ENCODE results near the gene LRCH1.

Gene LRCH1

DNA sequence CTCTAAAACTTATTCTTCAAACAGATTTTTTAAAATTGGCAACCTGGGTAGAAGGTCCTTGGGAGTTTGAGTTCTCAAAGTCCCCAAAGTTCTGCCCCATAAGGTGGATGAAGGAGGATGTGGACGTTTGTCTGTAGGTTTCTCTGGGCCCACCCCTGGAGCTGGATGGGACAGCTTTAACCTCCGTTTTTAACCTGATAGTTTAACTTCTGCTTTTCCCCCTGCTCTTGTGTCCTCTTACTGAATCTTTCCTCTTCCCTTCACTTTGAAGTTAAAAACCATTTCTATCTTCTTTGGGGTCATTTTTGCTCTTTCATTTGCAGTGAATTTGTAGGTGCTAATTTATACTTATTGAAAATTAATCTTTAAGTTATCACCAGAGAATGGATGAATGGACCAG, 164.9 kb downstream of the LRCH1 start:
- TF ChIP-seq, protein P1, sequence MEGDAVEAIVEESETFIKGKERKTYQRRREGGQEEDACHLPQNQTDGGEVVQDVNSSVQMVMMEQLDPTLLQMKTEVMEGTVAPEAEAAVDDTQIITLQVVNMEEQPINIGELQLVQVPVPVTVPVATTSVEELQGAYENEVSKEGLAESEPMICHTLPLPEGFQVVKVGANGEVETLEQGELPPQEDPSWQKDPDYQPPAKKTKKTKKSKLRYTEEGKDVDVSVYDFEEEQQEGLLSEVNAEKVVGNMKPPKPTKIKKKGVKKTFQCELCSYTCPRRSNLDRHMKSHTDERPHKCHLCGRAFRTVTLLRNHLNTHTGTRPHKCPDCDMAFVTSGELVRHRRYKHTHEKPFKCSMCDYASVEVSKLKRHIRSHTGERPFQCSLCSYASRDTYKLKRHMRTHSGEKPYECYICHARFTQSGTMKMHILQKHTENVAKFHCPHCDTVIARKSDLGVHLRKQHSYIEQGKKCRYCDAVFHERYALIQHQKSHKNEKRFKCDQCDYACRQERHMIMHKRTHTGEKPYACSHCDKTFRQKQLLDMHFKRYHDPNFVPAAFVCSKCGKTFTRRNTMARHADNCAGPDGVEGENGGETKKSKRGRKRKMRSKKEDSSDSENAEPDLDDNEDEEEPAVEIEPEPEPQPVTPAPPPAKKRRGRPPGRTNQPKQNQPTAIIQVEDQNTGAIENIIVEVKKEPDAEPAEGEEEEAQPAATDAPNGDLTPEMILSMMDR (IDR thresholded peaks at IDR 0.05), result no peak

DNA sequence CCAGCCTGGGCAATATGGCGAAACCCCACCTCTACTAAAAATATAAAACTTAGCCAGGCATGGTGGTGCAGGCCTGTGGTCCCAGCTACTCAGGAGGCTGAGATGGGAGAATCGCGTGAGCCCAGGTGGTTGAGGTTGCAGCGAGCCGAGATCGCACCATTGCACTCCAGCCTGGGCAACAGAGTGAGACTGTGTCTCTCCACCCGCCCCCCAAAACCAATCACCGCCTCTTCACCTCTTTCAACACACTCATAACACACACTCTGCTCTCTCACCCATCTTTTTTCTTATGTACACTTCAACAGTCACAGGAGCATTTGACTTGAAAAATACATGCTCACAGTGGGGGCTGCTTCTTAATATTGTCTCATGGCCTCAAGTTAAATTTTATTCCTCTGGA, 167.2 kb downstream of the LRCH1 start:
- TF ChIP-seq, protein P1 (IDR thresholded peaks at IDR 0.05), result no peak

DNA sequence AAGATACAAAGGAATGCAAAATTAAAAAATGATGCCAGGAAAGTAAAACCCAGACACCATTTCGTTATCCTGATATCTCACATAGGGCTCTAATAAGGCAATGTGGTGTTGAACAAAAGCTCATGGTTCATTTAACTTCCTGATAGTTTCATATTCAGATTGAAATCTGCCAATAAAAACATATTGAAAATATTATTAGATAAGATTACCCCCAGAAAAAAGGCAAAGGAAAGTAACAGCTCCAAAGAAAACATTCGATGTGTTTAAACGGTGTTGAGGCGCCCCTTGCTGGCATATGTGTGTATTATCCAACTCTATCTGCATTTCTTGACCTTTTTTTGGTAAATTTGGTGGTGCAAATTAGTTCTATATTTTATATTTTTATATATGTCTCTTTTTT, 168.1 kb downstream of the LRCH1 start:
- TF ChIP-seq, protein P1 (IDR thresholded peaks at IDR 0.05), result peak; percentile 62

DNA sequence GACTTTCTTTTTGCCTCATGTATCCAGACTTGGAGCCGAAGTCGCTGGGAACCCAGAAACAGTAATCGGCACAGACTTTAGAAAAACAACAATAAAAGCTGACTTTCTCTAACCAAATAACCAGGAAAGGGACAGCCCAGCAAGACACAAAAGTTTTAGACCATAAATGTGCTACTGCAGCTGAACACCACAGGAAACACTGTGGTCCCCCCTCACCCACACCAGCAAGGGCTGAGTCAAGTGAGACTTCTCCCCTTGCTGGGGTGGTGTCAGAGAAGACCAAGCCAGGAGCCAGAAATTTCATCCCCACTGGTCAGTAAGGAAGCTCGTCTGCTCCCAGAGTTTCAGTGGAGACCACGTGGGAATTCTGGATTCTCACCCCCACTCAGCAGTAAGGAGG, 173.4 kb downstream of the LRCH1 start:
- TF ChIP-seq, protein P1 (IDR thresholded peaks at IDR 0.05), result no peak

DNA sequence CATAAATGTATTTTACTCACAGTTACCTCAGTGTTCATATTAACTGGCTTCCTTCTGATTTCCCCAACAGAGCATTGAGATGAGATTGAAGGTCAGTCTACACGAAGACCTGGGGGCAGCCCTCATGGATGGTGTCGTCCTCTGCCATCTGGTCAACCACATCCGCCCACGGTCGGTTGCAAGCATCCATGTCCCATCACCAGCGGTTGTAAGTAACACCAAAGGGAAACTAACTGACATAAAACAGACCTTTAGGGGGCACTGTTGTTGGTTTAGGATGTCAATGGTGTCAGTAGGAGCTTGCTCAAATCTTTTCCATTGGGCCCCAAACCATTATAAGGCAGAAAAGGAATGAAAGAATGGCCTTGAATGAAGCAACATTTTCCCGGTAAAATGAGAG, 175.8 kb downstream of the LRCH1 start:
- TF ChIP-seq, protein P1 (IDR thresholded peaks at IDR 0.05), result no peak

DNA sequence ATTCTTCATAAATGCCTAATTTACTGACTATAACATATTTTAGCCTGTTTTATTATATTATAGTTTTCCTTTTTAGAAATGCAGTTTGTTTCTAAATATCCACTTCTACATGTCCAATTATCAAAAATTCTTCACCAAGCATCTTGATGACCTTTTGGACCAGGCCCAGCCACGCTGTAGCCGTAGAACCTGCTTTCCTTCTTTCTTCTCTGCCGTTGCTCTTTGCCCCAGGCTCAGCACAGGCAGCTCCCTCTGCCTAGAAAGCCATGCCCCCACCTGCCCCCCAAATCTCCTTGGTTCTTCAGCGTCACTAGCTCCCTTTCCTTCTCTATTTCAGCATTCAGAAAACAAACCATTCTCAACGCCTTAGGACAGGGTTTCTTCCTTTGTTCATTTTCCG, 178.6 kb downstream of the LRCH1 start:
- TF ChIP-seq, protein P1 (IDR thresholded peaks at IDR 0.05), result no peak

DNA sequence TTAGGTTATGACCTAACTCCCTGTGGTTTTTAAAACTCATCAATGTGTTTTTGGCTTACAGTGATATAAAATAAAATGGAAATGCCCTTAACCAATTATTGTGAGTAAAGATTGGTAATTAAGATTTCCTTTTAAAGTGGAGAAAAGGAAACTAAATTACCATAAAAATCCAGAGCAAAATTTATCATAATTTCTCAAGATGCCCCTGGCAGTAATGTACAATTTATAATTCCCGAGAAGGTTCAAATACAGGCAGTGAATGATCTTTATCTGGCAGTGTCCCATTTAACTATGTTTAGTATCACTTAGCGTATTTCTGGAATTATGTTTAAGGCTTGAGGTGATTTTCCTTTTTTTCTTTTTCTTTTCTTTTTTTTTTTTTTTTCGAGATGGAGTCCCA, 182.5 kb downstream of the LRCH1 start:
- TF ChIP-seq, protein P1 (IDR thresholded peaks at IDR 0.05), result no peak

DNA sequence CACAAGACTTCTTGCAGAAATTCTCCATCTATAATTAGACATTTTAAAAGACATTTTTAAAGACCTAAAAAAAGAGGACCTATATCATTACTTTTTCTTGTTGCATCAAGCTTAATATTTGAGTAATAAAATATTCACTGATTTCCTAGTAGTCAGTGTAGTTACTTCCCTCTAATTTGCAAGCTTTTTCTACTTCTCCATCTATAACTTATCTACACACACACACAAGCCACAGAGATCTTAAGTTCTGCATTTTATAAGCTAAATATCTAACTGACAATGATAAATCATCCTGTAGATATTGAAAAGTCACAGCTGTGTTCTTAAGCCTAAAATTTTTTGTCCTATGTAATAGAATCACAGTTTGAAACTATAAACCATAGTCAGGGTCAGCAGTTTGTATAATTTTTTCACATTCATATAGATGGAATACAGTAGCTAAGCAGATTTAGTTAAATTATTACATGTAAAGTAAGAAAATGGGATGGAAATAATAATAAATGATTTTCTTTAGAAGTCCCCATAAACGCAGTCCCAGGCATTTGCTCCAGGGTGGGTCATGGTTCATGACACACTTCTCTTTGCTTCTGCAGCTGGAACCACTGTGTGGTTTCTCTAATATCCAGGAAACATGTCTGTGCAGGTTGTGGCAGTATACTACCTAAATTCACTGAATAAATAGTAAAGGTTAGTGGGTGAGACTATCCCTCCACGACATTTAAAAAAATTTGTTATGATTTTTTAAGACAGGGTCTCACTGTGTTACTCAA, 183.8 kb downstream of the LRCH1 start:
- TF ChIP-seq, protein P1 (IDR thresholded peaks at IDR 0.05), result no peak

Data from LNCAP (cell line).